Thoracic aorta (tissue), 2 donors: ENCODE results near the gene HAND2. TPM values are rescaled to one million over a fixed set of nuclear protein-coding genes. Genes with fewer than 3 reads are reported as not detected.

ENCODE experiments used
- ATAC-seq: fragments of 150-250 bp; one replicate; pipeline ENCODE4 v1.8.0; 2017; ENCODE audit warnings: low read depth; ENCODE audit not compliant: insufficient number of reproducible peaks, low FRiP score
- DNase-seq: peaks from one replicate; pipeline ENCODE4 v3.0.0-alpha.2; 2020; ENCODE audit warnings: low spot score
- H3K27ac ChIP-seq, 2 donors: fragments of 200-600 bp; sonication (generic); 1 replicate in 1 of 2; 2 replicates in 1 of 2; pipeline ENCODE4 v1.5.1; 2016; ENCODE audit warnings: mild to moderate bottlenecking in 2 of 2, moderate library complexity in 2 of 2
- H3K27me3 ChIP-seq: fragments of 200-600 bp; sonication (generic); replicated peaks from 2 replicates; pipeline ENCODE4 v1.6.0; 2016; ENCODE audit warnings: mild to moderate bottlenecking; ENCODE audit not compliant: insufficient read depth
- H3K36me3 ChIP-seq: fragments of 200-600 bp; sonication (generic); one replicate; pipeline ENCODE4 v1.5.1; 2016
- H3K4me1 ChIP-seq, 2 donors: fragments of 200-600 bp; sonication (generic); 1 replicate in 1 of 2; 2 replicates in 1 of 2; pipeline versions ENCODE4 v1.5.1 to v1.6.0; 2016; ENCODE audit warnings: low read depth in 2 of 2, mild to moderate bottlenecking in 1 of 2; ENCODE audit not compliant: control insufficient read depth in 1 of 2
- H3K4me3 ChIP-seq: fragments of 200-600 bp; sonication (generic); 2 replicates; pipeline ENCODE4 v1.5.1; 2016; ENCODE audit warnings: mild to moderate bottlenecking
- H3K9me3 ChIP-seq: fragments of 200-600 bp; sonication (generic); 2 replicates; pipeline ENCODE4 v1.5.1; 2016
- total RNA-seq, 2 donors: library from RNA; depleted of rRNA; stranded (reverse); fragments of >200 nt; gene quantifications; one replicate each; pipeline versions ENCODE4 v1.1.0 to v1.2.3, GENCODE V29; 2016
- TF ChIP-seq, protein P1 (sequence below): fragments of 200-600 bp; sonication (generic); IDR thresholded peaks from one replicate; pipeline ENCODE4 v1.5.1; 2019; ENCODE audit warnings: antibody characterized with exemption

Gene HAND2
- total RNA-seq, 2 donors from 2014 or later = 25.7 to 28.2 TPM

DNA sequence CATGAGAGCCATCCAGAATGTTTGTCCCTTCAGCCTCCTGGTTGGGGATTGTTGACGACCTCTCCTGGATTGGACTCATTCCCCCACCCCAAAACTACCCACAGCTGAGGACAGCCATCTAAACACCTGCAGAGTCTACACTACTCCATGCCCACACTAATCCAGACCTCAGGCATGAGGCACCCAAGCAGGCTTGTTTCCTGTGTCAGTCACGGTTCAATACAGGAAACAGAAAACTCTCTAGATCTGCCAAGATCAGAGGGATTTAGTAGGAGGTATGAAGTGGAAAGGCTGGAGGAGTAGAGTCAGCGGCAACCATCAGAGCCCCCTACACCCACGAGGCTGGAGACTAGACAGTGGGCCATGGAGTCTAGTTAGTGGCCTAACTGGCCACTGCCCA is 37.7 kb downstream of the HAND2 start:
- H3K9me3 ChIP-seq = no peaks in the 10 kb centered on the region
- peaks cover 7 to 18% of the 10 kb centered on the region in 2 donors for H3K4me1 ChIP-seq
- ATAC-seq = no peak
- no peaks in the 10 kb centered on the region for H3K36me3 ChIP-seq
- no peak for DNase-seq
- TF ChIP-seq, protein P1, sequence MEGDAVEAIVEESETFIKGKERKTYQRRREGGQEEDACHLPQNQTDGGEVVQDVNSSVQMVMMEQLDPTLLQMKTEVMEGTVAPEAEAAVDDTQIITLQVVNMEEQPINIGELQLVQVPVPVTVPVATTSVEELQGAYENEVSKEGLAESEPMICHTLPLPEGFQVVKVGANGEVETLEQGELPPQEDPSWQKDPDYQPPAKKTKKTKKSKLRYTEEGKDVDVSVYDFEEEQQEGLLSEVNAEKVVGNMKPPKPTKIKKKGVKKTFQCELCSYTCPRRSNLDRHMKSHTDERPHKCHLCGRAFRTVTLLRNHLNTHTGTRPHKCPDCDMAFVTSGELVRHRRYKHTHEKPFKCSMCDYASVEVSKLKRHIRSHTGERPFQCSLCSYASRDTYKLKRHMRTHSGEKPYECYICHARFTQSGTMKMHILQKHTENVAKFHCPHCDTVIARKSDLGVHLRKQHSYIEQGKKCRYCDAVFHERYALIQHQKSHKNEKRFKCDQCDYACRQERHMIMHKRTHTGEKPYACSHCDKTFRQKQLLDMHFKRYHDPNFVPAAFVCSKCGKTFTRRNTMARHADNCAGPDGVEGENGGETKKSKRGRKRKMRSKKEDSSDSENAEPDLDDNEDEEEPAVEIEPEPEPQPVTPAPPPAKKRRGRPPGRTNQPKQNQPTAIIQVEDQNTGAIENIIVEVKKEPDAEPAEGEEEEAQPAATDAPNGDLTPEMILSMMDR = no peak
- no peak overlapping the region for H3K4me3 ChIP-seq
- H3K27me3 ChIP-seq = no peaks in the 10 kb centered on the region
- H3K27ac ChIP-seq = no peak overlapping the region

DNA sequence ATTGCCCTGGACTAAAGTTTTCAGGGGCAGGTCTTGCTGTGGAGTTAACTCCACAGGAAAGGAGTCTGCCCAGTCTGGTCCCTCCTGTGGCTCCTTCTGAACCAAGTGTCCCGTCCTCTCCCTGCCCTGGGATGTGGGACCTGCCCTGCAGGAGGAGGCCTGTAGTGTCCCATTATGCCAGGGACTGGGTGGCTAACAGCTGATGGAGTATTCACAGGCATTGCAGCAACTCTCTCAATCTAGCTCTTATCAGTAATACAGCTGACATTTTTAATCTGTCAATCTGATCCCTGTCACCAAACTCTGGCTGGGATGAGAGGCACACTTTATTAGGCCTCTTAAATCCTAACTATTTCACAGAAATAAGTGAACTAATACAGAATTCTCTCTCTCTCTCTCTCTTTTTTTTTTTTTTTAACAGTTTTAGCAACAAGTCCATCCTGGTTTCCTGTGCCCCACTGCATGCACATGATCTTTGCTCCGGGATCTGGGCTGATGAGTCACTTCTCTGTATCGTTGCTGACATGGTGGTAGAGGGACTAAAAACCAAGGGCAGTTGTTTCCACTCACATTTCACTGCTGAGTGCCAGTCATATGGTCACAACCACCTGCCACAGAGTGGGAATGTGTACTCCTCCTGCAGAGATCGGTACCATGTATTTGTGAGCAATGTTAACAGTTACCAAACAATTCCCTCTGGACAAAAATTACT is 39.1 kb downstream of the HAND2 start:
- no peaks in the 10 kb centered on the region for H3K27me3 ChIP-seq
- peaks cover 11 to 31% of the 10 kb centered on the region in 2 donors for H3K4me1 ChIP-seq
- H3K9me3 ChIP-seq = no peaks in the 10 kb centered on the region
- peak; percentile 80 for ATAC-seq
- TF ChIP-seq, protein P1 = no peak
- DNase-seq = no peak
- H3K36me3 ChIP-seq = no peaks in the 10 kb centered on the region
- peak overlapping the region; percentile 57 to 77 for H3K27ac ChIP-seq
- no peak overlapping the region for H3K4me3 ChIP-seq

DNA sequence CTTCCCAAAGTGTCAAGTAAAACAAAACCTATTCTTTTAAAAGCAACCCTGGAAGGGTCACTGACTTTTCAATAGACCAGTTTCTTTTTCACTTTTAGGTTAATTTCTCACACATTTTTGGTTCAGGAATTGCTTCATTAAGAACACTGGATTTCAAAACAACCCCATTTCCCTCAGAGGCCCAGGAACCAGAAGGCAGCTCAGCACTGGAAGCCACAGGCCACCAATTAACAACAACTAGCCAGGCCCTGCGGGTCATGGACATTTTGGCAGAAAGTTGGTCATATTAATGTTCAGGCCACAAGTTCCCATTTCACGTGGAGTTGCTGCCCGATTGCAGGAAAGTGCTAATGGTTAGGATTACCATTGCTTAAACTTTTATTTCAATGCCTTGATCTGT is 39.8 kb downstream of the HAND2 start:
- peaks cover 11 to 35% of the 10 kb centered on the region in 2 donors for H3K4me1 ChIP-seq

DNA sequence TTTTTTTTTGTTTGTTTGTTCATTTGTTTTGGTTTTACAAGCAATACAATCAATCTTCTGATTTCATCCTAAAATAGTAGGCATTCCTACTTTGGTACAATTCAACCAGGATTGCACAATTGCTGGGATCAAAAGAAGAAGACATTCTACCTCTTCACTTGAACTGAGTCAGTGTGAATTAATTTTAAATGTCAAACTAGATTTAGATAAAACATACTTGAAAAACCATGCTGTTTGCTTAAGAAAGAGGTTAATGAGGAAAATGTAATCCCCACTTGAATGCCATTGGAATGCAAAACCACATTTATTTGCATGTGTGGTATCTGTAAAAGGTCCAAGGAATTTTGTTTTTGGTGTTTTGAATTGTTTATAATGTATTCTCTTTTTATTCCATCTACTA is 40.5 kb downstream of the HAND2 start:
- Histone ChIP-seq H3K27me3 (no peaks in the 10 kb centered on the region), H3K27ac (peak overlapping the region in 1 of 2 donors; percentile 77), H3K4me1 (peaks cover 11 to 35% of the 10 kb centered on the region in 2 donors), H3K4me3 (no peak overlapping the region), H3K36me3 (no peaks in the 10 kb centered on the region), H3K9me3 (no peaks in the 10 kb centered on the region)
- DNase-seq (no peak), ATAC-seq (no peak)
- TF ChIP-seq, protein P1 = no peak

More for the DNA sequence above, 39.8 kb downstream of the HAND2 start:
- Histone ChIP-seq H3K36me3 (no peaks in the 10 kb centered on the region), H3K4me3 (no peak overlapping the region), H3K27me3 (no peaks in the 10 kb centered on the region), H3K9me3 (no peaks in the 10 kb centered on the region), H3K27ac (peak overlapping the region; percentile 57 to 77)
- DNase-seq (no peak), ATAC-seq (no peak)
- TF ChIP-seq, protein P1 = no peak

DNA sequence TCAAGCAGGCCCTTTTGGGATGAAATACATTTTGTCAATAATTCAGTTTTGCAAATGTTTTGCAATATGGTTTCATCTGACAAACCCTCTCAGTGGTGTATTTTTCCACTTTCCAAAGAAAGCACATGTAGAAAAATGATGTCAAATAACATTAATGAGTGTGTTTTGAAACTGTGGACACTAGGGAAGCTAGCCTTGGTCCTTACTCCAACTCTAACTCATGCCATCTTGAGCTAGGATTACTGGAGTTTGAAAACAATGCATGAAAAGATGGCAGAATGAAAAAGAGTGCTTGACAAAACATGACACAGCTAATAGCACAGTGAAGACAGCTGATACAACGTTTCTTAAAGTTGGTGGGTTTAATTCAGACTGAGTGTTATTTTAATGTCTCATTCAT is 41.4 kb downstream of the HAND2 start:
- TF ChIP-seq, protein P1 = no peak
- Histone ChIP-seq H3K4me1 (peaks cover 11 to 35% of the 10 kb centered on the region in 2 donors), H3K9me3 (no peaks in the 10 kb centered on the region), H3K4me3 (no peak overlapping the region), H3K27ac (no peak overlapping the region), H3K36me3 (no peaks in the 10 kb centered on the region), H3K27me3 (no peaks in the 10 kb centered on the region)
- DNase-seq (no peak), ATAC-seq (no peak)
